Upper lobe of left lung (tissue), 6 donors: ENCODE results near the gene CUBN. TPM values are rescaled to one million over a fixed set of nuclear protein-coding genes. Genes with fewer than 3 reads are reported as not detected.

Experiments
- ATAC-seq, 2 donors: fragments of 200-7000 bp; cut with Tn5 transposase; one replicate each; pipeline ENCODE4 v1.9.1; 2022; ENCODE audit warnings: mild to moderate bottlenecking in 2 of 2, moderate library complexity in 2 of 2; ENCODE audit not compliant: low FRiP score in 2 of 2
- DNase-seq, 2 donors: peaks; one replicate each; pipeline ENCODE4 v3.0.0-alpha.2; 2019 to 2020
- H3K27ac ChIP-seq, 4 donors: fragments of 200-600 bp; sonication (generic); one replicate each; pipeline ENCODE4 v1.5.1; 2016 to 2019
- H3K27me3 ChIP-seq, 4 donors: fragments of 200-600 bp; sonication (generic); one replicate each; pipeline ENCODE4 v1.5.1; 2017 to 2019
- H3K36me3 ChIP-seq, 4 donors: fragments of 200-600 bp; sonication (generic); one replicate each; pipeline ENCODE4 v1.5.1; 2016 to 2019
- H3K4me1 ChIP-seq, 4 donors: fragments of 200-600 bp; sonication (generic); one replicate each; pipeline ENCODE4 v1.5.1; 2018 to 2019
- H3K4me3 ChIP-seq, 4 donors: fragments of 200-600 bp; sonication (generic); one replicate each; pipeline ENCODE4 v1.5.1; 2017 to 2019; ENCODE audit warnings: mild to moderate bottlenecking in 2 of 4, moderate library complexity in 1 of 4
- H3K9me3 ChIP-seq, 4 donors: fragments of 200-600 bp; sonication (generic); one replicate each; pipeline ENCODE4 v1.5.1; 2018 to 2019
- CTCF ChIP-seq, 6 experiments: fragments of 450-650 bp in 4 of 6; fragments of 200-600 bp in 2 of 6; sonication (generic) in 2 of 6; IDR thresholded peaks; one replicate each; pipeline ENCODE4 v1.5.1; 2016 to 2019; ENCODE audit warnings: antibody characterized with exemption in 6 of 6
- EP300 ChIP-seq, 4 donors: sonication (generic); formaldehyde crosslinking; IDR thresholded peaks; one replicate each; pipeline ENCODE4 v1.5.1; 2017; ENCODE audit warnings: antibody characterized with exemption in 4 of 4, control low read depth in 2 of 4
- POLR2A ChIP-seq, 4 donors: fragments of 450-650 bp; IDR thresholded peaks; one replicate each; pipeline ENCODE4 v1.5.1; 2016 to 2017; ENCODE audit warnings: antibody characterized with exemption in 4 of 4, mild to moderate bottlenecking in 2 of 4
- POLR2AphosphoS5 ChIP-seq, 2 donors: sonication (generic); formaldehyde crosslinking; IDR thresholded peaks; one replicate each; pipeline ENCODE4 v1.5.1; 2017; ENCODE audit warnings: antibody characterized with exemption in 2 of 2
- WGBS, 2 donors: methylation state at CpG; one replicate each; pipeline ENCODE4 v1.1.5; 2017 to 2018; 5-methylcytosine and 5-hydroxymethylcytosine counted together
- total RNA-seq, 6 donors: library from RNA; depleted of rRNA in 4 of 6; stranded (reverse); fragments of >200 nt in 4 of 6; gene quantifications; one replicate each; pipeline versions ENCODE4 v1.1.0 to v1.2.1, GENCODE V29; 2016 to 2021
- donor health status: DM: no; HTN: no; CAD: no; lungs with moderate emphysema.
- donor health status: DM: no; HTN: yes; CAD: no; lungs with severe emphysema.

CUBN gene
- total RNA-seq, 6 donors from 2014 or later = 1.0 to 9.4 (median 5.3) TPM

GRCh38 chr10:17098012-17098411, 31.6 kb downstream of the CUBN start:
- WGBS, 2 donors = 94 to 96% methylated on average over 3 of the region's 3 CpGs
- H3K27ac ChIP-seq = no peak overlapping the region
- ATAC-seq = no peak
- no peak overlapping the region for H3K4me3 ChIP-seq
- peaks cover 0 to 4% (median 0%) of the 10 kb centered on the region in 4 donors for H3K4me1 ChIP-seq
- DNase-seq = no peak
- TF ChIP-seq POLR2A (IDR thresholded peaks at IDR 0.05) = no peak
- no peak for TF ChIP-seq POLR2AphosphoS5 (IDR thresholded peaks at IDR 0.05)
- no peak for TF ChIP-seq CTCF (IDR thresholded peaks at IDR 0.05)
- TF ChIP-seq EP300 (IDR thresholded peaks at IDR 0.05) = no peak
- H3K27me3 ChIP-seq = no peaks in the 10 kb centered on the region
- no peaks in the 10 kb centered on the region for H3K9me3 ChIP-seq
- no peaks in the 10 kb centered on the region for H3K36me3 ChIP-seq

- Histone ChIP-seq H3K4me1 (no peaks in the 10 kb centered on the region), H3K4me3 (no peak overlapping the region), H3K9me3 (no peaks in the 10 kb centered on the region), H3K27me3 (no peaks in the 10 kb centered on the region), H3K36me3 (no peaks in the 10 kb centered on the region), H3K27ac (no peak overlapping the region)
- DNase-seq (no peak), ATAC-seq (no peak)
- TF ChIP-seq POLR2AphosphoS5 (IDR thresholded peaks at IDR 0.05) (no peak), CTCF (IDR thresholded peaks at IDR 0.05) (no peak), POLR2A (IDR thresholded peaks at IDR 0.05) (no peak), EP300 (IDR thresholded peaks at IDR 0.05) (no peak)
Measured at GRCh38 chr10:17094844-17095243, 34.8 kb downstream of the CUBN start.

GRCh38 chr10:17092986-17093803, 36.4 kb downstream of the CUBN start:
- H3K36me3 ChIP-seq = no peaks in the 10 kb centered on the region
- no peak for ATAC-seq
- H3K9me3 ChIP-seq = no peaks in the 10 kb centered on the region
- H3K27me3 ChIP-seq = no peaks in the 10 kb centered on the region
- no peak for DNase-seq
- 57 to 60% methylated on average over 5 of the region's 5 CpGs for WGBS, 2 donors
- H3K4me1 ChIP-seq = no peaks in the 10 kb centered on the region
- TF ChIP-seq CTCF (IDR thresholded peaks at IDR 0.05) (no peak), EP300 (IDR thresholded peaks at IDR 0.05) (no peak), POLR2AphosphoS5 (IDR thresholded peaks at IDR 0.05) (no peak)
- H3K4me3 ChIP-seq = no peak overlapping the region
- no peak overlapping the region for H3K27ac ChIP-seq

GRCh38 chr10:17092216-17092944, 37.2 kb downstream of the CUBN start:
- 83 to 86% methylated on average over 4 of the region's 4 CpGs for WGBS, 2 donors
- ATAC-seq (no peak), DNase-seq (no peak)
- H3K4me1 ChIP-seq = no peaks in the 10 kb centered on the region
- H3K36me3 ChIP-seq = no peaks in the 10 kb centered on the region
- no peak overlapping the region for H3K4me3 ChIP-seq
- no peaks in the 10 kb centered on the region for H3K27me3 ChIP-seq
- TF ChIP-seq CTCF (IDR thresholded peaks at IDR 0.05) = no peak
- TF ChIP-seq EP300 (IDR thresholded peaks at IDR 0.05) = no peak
- no peak for TF ChIP-seq POLR2A (IDR thresholded peaks at IDR 0.05)
- no peak for TF ChIP-seq POLR2AphosphoS5 (IDR thresholded peaks at IDR 0.05)
- no peaks in the 10 kb centered on the region for H3K9me3 ChIP-seq
- no peak overlapping the region for H3K27ac ChIP-seq
